ENCODE results near the gene SYTL5.

- TF ChIP-seq CTCF (conservative IDR thresholded peaks at IDR 0.05; ENCODE audit: low read length) (no peak), EZH2phosphoT487 (IDR thresholded peaks at IDR 0.05; ENCODE audit: borderline replicate concordance) (no peak)
Measured at GRCh38 chrX:37986893-37987292, 19.5 kb upstream of the SYTL5 start.

Data from Loucy (cell line).